GM19372 (cell line): ENCODE data around the gene ZBTB8A.

ENCODE experiments used
- ATAC-seq: cut with Tn5 transposase; IDR thresholded peaks from one replicate; pipeline ENCODE4 v1.9.1; 2021; ENCODE audit warnings: mild to moderate bottlenecking, low read depth, moderate library complexity; ENCODE audit not compliant: unreplicated experiment

ZBTB8A gene

GRCh38 chr1:32651461-32652073 lies 112.3 kb downstream of the ZBTB8A start:
- ATAC-seq = no peak

- no peak for ATAC-seq
These were observed 113.2 kb downstream of the ZBTB8A start for GRCh38 chr1:32652244-32652962.
